Hindlimb muscle (tissue), 1 donor: ENCODE results near the gene KRT33B. TPM values are rescaled to one million over a fixed set of nuclear protein-coding genes. Genes with fewer than 3 reads are reported as not detected.

Experiments
- DNase-seq: peaks from one replicate; pipeline ENCODE4 v3.0.0-alpha.2; 2013
- polyA plus RNA-seq: library from polyadenylated mRNA; unstranded; fragments of 120-200 nt; gene quantifications from one replicate; pipeline ENCODE4 v1.2.1, GENCODE V29; 2013; ENCODE audit not compliant: insufficient read length

KRT33B gene
- polyA plus RNA-seq, 1 donor, result not detected

DNA sequence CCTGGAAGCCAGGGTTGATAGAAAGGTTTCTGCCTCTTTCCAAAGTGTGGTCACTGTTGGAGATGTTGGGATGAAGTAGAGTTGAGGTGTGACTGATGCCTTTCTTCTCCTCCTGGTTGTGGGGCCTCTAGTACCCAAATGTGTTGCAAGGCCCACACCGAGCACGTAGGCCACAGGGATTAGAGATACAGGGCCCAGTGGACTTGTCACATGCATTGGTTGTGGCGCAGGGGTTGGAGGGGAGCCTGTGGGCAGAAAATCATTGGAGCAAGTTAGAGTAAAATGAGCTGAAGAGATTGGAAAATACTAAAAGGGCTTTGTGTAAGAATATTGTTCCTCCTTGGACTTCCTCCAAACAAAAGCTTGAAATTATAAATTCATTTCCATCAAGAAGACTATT is 23.6 kb downstream of the KRT33B start:
- DNase-seq, result no peak

DNA sequence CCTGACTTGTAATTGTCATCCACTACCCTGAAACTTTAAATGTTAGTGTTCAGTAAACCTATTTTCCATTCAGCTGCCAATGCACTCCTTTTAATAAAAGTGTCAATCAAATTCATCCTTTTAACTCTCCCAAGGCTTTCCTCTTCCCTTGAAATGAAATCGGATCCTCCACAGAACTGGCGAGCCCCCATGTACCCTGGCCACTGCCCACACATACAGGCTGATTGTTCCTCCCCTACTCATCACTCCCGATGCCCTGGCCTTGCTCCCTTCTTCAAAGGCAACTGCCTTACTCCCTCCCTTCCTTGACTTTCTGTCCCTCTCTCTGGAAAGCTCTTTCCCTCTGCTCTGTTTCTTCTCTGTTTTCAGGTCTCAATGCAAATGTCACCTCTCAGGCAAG is 26.6 kb downstream of the KRT33B start:
- no peak for DNase-seq

DNA sequence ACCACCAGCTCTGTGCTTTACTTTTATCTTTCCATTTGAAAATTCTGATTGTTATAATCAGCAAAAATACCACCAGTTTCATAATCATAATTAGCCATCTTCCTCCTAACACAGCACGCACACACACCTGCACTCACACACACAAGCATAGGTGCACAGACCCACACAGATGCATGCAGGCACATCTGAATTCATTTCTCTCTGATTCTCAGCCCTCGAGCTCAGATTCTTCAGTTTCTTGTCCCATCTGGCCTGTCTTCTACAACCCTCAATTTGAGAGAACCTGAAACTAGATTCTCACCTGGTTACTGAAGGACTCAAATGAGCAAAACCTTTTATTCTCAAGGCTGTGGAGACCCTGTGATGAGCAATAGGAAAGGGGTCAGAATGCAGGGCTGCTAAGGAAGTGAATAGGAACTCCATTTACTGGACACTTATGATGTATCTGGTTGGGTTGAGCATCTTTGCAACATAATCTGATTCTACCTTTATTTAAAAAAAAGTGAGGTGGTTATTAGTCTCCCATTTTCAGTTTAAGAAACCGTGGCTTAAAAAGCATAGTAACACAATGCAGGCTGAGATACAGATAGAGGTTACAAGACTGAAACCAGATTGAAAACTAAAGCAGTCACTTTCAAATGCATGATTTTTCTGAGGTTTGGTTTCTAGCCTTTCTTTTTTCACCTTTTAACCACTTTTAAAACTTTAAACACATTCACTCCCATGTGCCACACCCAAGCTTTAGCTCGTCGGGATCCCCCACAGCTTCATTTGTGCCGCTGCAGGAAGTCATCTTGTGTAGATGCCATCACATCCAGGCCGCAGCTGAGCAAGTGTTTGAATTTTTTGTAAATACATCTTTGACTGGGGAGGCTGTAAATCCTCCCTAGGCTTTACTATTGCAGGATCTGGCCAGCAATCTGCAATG is 28.4 kb downstream of the KRT33B start:
- no peak for DNase-seq

DNA sequence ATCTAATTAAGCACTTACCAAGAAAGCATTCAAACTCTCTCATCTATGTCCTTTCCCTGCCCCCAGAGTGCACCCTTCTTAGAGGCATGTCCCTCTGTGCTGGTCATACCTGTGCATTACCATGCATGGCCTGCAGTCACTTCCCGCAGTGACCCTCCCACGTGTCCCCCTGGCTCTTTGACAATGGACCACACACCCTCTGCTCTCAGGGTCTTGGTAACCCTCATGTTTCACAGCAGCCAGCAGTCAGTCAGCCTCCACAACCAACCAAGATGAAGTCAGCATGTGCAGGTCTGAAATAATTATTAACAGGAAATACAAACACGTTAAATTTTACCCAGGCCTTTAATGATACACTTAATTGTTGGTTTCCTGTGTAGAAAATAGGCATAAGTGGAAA is 29.1 kb downstream of the KRT33B start:
- no peak for DNase-seq

DNA sequence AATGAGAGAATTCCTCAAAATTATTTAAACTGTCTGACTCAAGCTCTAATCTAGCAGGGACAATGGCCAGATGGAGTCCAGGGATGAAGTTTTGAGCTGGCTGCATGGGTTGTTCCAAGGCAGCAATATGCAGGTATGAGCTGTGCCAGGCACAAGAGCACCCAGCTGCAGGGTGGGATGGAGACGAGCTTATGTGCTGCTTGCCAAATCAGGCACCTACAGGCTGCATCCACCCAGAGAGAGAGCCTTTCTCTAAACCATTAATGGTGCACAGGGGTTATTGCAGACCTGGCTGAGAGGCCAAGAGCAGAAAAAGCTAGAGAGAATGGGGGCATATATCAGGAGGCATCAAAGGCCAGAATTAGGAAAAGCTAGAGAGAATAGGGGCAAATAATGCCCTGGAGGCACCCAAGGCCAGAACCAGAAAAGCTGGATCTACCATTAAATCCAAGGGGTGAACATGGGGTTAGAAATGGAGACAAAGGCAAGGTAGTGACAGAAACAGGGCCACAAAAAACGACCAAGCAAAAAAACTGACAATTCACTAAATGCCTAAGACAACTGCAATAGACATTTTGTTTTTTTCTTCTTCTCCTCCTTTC is 29.9 kb downstream of the KRT33B start:
- no peak for DNase-seq

DNA sequence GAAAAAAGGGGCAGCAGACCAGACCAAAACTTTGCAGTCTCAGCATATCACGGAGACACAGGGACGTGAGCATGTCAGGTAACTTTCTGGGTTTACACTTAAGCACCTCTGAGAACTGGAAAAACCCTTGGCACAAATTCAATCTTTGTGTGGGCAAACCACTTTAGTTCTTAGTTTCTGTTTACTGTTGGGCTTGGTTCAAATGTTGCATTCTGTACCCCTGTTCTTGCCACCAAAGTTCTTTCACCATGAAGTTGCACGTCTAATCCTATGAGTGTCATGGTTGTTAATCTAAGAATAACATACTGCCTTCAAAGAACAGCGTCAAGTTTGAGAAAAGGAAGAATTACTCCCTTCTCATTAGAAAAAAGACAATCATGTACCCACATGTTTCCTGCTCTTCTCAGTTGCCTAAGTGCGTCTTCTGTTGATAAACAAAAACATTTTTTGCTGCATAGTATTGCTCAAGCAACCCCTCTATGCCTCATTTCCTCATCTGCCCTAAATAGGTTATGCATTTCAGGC is 30.6 kb downstream of the KRT33B start:
- no peak for DNase-seq

DNA sequence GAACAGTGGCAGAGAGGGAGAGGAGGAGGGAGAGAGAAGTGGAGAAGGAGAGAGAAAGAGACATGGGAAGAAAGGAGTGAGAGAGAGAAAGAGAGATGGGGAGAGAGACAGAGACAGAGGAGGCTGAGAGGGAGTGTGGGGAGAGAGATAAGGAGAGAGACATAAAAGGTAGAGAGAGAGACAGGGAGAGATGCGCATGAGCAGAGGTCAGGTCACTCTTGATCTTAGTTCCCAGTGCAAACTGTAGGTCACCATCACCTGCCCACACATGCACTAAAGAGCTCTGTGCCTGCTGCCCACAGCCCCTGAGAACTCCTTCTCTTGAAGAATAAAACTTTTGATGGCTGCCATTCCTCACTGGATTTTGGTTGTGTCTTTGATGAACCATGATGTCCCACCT is 33.9 kb downstream of the KRT33B start:
- DNase-seq, result no peak

DNA sequence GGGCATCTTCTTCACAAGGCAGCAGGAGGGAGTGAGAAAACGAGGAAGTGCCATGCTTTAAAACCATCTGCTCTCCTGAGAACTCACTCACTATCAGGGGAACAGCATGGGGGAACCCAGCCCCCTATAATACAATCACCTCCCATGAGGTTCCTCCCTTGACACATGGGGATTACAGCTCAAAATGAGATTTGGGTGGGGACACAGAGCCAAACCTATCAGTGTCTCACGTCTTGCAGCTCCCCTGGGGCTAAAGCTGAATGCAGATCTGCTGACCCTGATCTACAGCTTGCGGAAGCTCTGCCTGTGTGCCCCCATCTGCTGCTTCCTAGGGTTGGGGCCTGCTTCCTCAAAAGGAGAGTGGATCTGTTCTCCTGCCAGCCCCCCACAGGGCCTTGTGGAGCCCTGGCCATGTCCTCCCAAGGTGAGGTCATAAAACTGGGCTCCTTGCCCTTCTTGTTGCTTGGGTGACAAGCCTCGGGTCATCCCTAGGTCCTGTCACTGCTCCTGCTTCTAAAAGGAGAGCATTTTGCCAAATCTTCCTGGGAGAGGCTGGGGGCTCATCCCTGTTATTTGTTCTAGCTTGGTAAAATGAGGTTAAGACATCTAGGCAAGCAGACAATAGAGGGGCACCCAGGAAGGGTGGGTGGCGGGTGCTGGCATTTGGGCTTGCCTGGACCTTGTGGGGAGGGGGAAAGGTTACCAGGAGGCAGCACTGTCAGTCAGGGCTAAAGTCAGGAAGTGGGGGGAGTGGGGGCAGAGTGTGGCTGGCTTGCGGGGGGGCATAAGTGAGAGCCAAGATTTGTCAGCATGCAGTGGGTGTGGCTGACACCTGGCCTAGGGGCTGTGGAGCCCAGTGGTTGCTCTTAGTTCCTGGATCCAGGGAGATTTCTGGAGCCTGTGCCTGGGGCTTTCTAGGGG is 35.0 kb downstream of the KRT33B start:
- no peak for DNase-seq

DNA sequence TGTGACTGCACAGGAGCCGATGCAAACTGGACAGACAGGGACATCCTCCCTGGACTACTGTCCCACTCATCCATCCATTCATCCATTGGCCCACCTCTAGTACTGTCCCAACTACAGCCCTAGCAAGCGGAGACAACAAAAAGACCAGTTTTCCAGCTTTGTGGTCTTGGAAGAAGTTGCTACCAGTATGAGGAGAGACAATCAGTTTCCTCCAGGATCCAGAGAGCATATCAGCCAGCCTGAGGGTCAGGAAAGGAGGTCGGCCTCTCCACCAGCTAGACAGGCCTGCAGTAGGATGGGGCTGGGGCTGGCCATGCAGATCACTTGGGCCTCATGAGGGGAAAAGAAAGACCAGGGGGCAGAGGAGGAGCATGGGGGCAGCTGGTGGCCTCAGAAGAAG is 35.8 kb downstream of the KRT33B start:
- DNase-seq, result no peak

DNA sequence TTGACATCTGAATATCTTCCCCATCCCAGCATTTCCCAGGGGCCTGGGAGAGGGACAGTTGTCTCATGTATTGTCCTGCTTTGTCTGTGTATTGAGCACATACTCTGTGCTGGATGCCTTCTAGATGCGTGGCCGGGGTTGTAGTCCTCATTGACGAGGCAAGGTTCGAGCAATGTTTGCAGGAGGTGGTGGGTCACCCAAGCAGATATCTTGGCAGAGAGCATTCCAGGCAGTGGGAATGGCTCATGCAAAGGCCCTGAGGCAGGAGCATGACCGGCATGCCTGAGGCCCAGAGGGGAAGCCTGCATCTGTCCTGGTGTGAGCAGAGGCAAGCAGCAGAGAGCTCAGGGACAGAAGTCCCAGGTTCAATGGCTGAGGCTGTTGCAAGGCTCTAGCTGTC is 36.5 kb downstream of the KRT33B start:
- no peak for DNase-seq

DNA sequence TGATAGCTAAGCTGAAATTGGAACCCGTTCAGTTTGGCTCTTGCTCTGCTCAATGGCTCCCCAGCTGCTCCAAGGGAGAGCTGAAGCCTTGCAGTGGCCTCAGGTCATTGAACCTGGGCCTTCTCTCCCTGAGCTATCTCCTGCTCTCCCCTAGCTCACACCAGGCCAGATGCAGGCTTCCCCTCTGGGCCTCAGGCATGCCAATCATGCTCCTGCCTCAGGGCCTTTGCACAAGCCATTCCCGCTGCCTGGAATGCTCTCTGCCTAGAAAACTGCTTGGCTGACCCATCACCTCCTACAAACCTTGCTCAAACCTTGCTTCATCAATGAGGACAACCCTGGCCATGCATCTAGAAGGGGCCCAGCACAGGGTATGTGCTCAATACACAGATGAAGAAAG is 37.4 kb downstream of the KRT33B start:
- DNase-seq, result no peak

DNA sequence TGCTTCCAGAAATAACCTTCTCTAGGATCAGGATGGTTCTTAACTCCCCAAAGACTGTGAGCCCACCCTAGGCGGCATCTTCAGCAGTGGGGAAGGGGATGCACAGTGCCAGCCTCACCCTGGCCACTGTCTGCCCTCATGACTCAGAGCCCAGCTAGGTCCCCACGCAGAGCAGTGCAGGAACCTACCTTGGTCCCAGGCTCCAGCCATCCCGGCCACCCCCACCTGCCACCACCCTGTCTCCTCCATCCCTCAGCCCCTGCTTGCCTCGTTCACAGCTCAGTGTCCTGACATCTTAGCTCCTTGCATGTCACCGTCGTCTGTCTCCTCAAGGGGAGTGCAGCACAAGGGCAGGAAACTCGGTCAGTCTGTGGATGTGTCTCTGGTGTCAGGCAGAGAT is 38.0 kb downstream of the KRT33B start:
- no peak for DNase-seq

DNA sequence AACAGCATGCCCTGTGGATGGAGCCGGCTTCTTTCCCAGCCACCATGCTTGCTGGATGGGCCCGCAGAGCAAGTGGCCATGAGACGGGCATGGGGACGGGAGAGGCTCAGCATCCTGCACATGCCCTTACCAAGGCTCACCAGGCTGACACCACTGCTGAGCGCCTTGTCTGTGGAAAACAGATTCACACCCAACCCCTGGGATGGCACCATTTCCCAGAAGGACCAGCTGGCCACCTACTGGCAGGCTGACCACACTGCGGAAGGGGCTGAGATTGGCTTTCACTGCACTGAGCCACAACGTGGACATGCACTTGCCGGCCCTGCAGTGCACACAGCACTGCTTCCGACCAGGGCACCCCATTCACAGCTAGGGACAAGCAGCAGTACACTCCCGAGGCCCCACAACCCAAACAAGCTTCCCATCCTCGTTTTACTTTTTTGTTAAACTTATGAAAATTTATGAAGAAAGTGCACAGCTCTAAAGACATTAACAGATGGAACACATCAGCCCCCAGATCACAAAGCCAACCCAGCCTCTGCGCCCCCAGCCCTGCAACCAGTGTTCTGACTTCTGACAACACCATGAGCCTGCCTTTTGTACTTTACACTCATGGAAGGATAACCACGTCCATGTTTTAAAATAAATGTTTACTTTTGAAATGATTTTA is 40.2 kb downstream of the KRT33B start:
- DNase-seq, result no peak

DNA sequence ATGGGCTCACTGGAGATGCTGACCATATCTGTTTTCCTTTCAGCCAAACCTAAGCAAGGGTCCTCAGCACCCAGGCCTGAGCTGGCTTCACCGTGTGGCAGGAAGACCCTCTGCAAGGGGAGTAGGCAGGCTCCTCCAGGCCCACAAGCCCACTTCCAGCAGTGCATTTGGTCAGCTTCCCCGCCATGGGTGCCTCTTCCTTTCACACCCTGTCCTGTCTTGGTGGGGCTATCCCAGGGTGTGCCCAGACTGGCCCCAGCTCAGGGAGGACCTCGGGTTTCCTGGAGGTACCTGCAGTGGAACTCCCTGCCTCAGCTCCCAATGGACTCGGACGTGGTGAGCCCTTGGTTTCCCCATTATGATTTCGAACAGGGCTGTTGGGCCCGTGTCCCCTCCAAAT is 41.4 kb downstream of the KRT33B start:
- no peak for DNase-seq

DNA sequence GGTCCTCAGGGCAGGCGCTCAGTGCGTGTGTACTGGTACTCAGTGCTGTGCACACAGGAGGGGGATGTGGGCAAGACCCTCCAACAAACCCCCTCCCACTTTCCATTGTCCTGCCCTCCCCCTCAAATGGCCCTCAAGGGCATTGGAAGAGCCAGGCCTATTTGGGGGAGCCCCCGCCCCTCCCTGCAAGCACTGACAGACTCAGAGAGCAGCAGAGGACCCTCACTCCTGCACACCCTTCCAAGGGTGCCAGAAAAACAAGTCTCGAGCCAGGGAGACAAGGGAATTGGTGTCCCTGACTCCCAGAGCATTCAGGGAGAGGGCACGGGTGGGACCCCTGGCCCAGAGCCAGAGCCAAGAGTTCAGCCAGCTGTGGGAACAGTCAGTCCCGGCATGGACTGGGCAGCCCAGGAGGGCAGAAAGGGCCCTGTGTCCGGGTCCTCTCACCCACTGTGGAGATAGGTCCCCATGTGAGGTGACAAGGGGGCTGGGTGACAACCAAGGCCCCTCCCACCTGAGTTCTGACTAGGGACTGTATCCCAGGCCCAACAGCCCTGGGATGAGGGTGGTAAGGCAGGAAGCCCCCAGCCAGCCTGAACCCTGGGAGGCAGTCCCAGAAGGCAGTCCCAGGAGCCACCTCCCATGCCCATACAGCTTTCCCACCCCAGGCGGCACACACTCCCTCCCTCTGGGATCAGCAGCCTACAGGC is 42.0 kb downstream of the KRT33B start:
- DNase-seq, result no peak

DNA sequence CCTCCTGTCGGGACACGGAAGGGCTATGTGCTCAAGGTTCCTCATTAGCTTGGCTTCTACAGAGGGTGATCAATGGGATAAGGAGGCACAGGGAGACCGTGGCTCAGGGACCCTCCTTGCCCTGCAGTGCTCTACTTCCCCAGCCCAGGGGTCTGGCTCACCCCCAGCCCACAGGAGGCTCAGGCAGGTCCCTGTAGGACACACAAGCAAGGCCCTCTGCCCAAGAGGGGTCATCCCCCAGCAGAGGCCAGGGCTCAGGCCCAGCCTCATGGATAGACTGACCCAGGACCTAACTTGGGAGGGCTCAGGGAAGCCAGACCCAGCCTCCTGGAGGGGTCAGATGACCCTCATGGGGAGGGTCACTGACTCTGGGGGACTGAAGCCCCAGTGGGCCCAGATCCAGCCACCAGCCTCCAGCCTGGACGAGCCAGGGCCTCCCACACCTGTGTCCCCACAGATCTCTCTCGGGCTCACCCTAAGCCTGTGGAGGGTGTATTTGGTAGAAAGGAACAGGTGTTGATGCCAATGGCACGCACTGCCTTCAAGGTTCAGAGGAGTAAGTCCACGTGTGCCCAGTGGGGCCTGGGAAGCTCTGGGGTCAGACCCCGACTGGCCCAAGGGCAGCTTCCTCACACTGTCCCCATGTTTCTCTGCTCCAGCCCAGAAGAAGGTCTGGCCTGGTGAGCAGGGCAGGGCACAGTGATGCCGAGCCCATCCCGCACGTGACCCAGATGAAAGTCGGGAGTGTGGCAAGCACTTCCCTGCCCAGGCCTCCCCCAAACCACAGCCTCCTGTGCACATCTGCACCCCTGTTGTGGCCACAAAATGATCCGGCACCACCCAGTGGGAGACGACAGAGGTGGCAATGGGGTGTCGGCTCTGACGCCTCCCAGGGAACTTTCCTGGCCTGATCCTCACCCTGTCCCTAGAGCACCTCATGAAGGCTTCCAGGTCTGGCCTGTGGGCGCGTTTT is 43.2 kb downstream of the KRT33B start:
- no peak for DNase-seq

DNA sequence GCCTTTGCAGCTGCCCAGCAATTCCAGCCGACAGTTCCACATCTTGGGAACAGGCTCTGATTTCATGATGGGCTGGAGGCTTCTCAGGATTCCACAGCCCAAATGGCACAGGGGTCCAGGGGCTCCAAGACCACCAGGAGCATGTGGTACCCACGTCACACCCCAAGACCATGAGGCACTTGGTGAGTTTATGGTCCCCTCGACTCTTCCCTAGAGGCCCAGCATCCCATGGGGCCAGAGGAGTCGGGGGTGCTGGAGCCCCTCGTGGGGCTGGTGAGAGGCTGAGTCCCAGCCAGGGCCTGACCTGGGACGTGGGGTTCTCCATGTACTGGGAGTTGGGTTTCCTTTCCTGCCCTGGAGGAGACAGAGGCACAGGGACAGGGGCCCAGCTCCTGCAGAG is 44.0 kb downstream of the KRT33B start:
- DNase-seq, result no peak

DNA sequence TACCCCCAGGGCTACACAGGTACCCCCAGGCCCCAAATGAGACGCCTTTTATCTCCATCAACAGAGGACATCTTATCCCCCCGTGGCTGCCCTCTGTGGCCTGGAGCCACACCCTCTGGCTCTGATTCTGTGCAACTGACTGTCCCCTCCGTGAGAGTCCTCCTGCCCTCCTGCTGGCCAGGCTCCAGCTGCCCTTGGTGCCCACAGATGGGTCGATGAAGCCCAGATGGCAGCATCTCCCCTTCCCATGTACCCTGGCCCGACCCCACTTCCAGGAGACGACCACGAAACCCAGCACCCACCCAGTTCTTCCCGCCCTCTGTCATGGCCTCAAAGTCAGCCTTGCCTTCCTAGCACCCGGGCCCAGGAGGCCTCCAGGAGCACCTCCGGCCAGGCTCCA is 44.5 kb downstream of the KRT33B start:
- DNase-seq, result no peak

DNA sequence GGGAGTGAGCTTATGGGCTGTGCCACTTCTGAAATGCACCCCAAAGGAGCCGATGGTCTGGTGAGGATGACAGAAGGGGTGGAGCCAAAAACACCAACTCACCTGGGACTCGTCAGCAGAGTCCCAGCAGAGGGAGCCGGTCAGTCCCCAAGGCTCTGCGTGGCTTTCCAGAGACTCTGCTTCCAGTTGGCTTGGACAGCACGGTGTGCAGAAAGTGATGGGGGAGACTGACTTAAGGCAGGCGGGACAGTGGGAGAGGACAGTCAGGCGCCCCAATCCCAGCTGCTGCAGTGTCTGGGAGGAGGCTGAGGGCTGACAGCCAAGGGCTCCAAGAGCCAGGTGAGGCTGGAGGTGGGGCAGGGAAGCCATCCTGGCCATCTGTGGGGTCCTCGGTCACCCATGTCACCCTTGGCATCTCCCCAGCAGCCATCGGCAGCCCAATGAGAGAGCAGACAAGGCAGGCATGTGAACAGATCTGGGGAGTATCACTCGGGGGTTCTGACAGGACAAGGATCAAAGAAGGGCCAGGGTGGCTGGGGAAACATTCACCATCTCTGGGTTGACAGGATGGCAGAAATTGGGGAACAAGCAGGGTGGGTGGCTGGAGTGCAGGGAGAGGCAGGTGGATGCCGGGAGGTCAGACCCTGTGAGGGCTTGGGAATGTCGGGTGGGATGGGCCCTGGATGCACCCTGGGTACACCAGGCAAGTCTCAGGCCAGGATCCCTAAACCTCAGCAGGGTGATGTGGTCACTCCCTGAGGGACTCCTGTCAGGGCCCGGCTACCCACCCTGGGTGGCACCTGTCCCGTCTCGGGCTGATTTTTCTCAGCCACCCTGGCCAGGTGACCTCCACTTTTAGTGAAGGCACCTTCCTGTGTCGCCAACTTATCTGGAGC is 45.2 kb downstream of the KRT33B start:
- DNase-seq, result no peak
